ENCODE data around the gene PAN2.

The PAN2 gene

GRCh38 chr12:56271031-56271430 is 62.8 kb downstream of the PAN2 start:
- DNase-seq, result no peak

DNA sequence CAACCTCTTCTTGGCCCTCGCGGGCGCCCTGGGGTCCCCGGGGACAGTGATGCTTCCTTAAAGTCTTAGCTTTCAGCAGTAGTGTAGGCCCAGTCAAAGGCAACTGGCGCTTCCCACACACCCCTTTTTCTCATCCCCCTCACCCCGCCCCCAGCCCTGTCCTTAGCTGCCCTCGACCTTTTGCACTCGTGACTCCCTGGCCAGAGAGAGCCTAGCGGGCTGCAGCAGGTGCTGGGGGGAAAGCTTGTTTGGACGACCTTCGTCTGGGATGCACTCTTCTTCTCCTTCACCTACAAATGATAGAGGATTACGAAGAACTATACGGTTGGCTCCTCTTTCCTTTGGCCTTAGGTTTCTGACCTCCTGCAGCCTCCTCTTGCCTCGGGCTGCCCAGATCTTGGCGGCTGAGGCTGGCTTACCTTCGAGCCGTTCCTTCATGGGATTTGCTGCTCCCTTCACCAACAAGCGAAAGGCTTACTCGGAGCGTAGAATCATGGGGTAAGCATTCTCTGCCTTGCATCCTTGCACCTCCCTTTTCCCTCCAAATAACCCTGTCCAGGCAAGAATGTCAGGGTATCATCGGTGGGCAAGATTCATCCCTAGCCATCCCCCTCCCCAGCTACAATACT is 66.2 kb downstream of the PAN2 start:
- peak in 7 of 51 donors; percentile 31 to 49 (median 38) for DNase-seq

DNA sequence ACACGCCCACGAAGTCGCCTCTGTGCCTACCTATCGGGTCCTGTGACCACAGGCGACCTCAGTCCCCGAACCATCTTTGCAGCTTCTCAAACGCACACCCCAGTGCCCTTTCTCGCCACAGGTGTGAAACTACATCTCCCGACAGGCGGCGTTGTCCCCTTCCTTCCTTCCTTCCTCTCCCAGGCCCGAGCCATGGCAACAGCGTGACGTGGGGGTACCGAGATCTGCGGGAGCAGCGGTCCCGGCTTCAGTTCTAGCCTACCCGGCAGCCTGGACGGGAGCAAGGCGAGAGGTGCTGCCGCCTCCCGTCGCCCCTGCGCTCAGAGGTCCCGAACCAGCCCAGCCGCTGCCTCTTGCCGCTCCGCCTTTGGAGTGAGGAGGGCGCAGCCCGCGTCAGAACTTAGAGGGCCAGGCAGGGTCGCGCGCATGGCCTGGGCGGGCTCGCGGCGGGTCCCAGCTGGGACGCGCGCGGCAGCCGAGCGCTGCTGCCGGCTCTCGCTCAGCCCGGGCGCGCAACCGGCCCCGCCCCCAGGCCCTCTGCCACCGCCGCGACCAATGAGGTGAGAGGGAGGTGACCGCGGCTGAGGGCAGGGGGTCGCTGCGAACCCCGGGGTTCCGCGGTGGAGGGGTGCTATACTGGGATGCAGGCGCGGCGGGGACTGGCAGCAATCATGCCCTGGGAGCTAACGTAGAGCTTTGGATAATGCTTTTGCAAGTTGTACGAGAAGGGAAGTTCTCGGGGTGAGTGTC is 66.9 kb downstream of the PAN2 start, which contains the start of gene COQ10A:
Gene COQ10A, plus strand, starts transcription at position 250 of the 750 bp plus-strand sequence. Its CDS starts 177 bp downstream, at position 427.
- peak; percentile 30 to 92 (median 80) for DNase-seq

Measured in hypothalamus (tissue), 51 donors.